H1 (cell line): ENCODE data around the gene TSHB. TPM values are rescaled to one million over a fixed set of nuclear protein-coding genes. Genes with fewer than 3 reads are reported as not detected.

ENCODE experiments used
- CTCF ChIA-PET: fragments of 300-600 bp; sonication (Branson Sonifier 250); formaldehyde crosslinking; loops from one replicate; lab custom pipeline; 2021; ENCODE audit not compliant: partially characterized antibody; lab: Charles Lee
- POLR2A ChIA-PET: fragments of 300-600 bp; sonication (Branson Sonifier 250); formaldehyde crosslinking; loops from one replicate; lab custom pipeline; 2021; ENCODE audit warnings: inconsistent platforms; ENCODE audit not compliant: partially characterized antibody; lab: Charles Lee
- DNase-seq, 2 experiments: peaks; one replicate each; pipeline versions ENCODE4 v3.0.0 to v3.0.0-alpha.2; 2010 to 2022; ENCODE audit warnings: low spot score in 2 of 2, low read depth in 1 of 2, mixed read lengths in 1 of 2
- FAIRE-seq: peaks from 2 replicates; lab custom pipeline; 2011; peaks lifted over from hg19 to GRCh38; lab: Jason Lieb, UNC
- H2AFZ ChIP-seq: 2 replicates; pipeline ENCODE4 v1.8.1; 2012; ENCODE audit warnings: low read length, inconsistent platforms
- H2AK5ac ChIP-seq: 2 replicates; pipeline ENCODE4 v1.6.1; 2013; ENCODE audit warnings: low read depth, low read length
- H2BK120ac ChIP-seq: replicated peaks from 2 replicates; pipeline ENCODE3; 2013; ENCODE audit warnings: low read depth, low read length, inconsistent platforms
- H2BK12ac ChIP-seq: 2 replicates; pipeline ENCODE4 v1.6.1; 2013; ENCODE audit warnings: low read depth, low read length
- H2BK15ac ChIP-seq: 2 replicates; pipeline ENCODE4 v1.6.1; 2013; ENCODE audit warnings: low read length
- H2BK20ac ChIP-seq: 2 replicates; pipeline ENCODE4 v1.6.1; 2013; ENCODE audit warnings: low read length
- H2BK5ac ChIP-seq: 2 replicates; pipeline ENCODE4 v1.6.1; 2013; ENCODE audit warnings: low read depth, low read length
- H3K14ac ChIP-seq: 2 replicates; pipeline ENCODE4 v1.6.1; 2013; ENCODE audit warnings: inconsistent platforms; ENCODE audit not compliant: insufficient read length
- H3K18ac ChIP-seq: 2 replicates; pipeline ENCODE4 v1.6.1; 2013; ENCODE audit warnings: low read length; ENCODE audit errors: extremely low read depth
- H3K23ac ChIP-seq: 2 replicates; pipeline ENCODE4 v1.6.1; 2013; ENCODE audit warnings: inconsistent platforms; ENCODE audit not compliant: insufficient read length
- H3K23me2 ChIP-seq: 2 replicates; pipeline ENCODE4 v1.6.1; 2013; ENCODE audit warnings: low read depth, low read length
- H3K27ac ChIP-seq: 2 replicates; pipeline ENCODE4 v1.6.1; 2011; ENCODE audit warnings: low read depth, low read length, inconsistent platforms
- H3K27me3 ChIP-seq, 4 experiments: replicated peaks in 1 of 4; 1 replicate in 1 of 4; 2 replicates in 3 of 4; pipeline versions ENCODE4 v1.6.1 to v1.8.1; 2011 to 2013; ENCODE audit warnings: low read length in 3 of 4, mild to moderate bottlenecking in 3 of 4, inconsistent platforms in 2 of 4, mixed read lengths in 2 of 4, moderate library complexity in 1 of 4; ENCODE audit not compliant: control insufficient read depth in 3 of 4, insufficient read depth in 3 of 4; ENCODE audit errors: extremely low read depth in 1 of 4
- H3K36me3 ChIP-seq, 4 experiments: 2 replicates each; pipeline versions ENCODE4 v1.6.1 to v1.8.1; 2011 to 2013; ENCODE audit warnings: mild to moderate bottlenecking in 4 of 4, low read length in 3 of 4, moderate library complexity in 2 of 4, control low read depth in 1 of 4, inconsistent platforms in 1 of 4; ENCODE audit not compliant: insufficient read depth in 4 of 4, control insufficient read depth in 2 of 4
- H3K4ac ChIP-seq: replicated peaks from 2 replicates; pipeline ENCODE3; 2013; ENCODE audit warnings: low read length, low read depth, mixed read lengths, inconsistent platforms; ENCODE audit not compliant: insufficient read length
- H3K4me1 ChIP-seq, 4 experiments: replicated peaks in 1 of 4; 1 replicate in 1 of 4; 2 replicates in 3 of 4; pipeline versions ENCODE4 v1.6.1 to v1.8.1; 2011 to 2013; ENCODE audit warnings: low read length in 3 of 4, inconsistent platforms in 2 of 4, mixed read lengths in 1 of 4; ENCODE audit not compliant: insufficient read depth in 4 of 4, control insufficient read depth in 3 of 4
- H3K4me2 ChIP-seq, 2 experiments: 2 replicates each; pipeline versions ENCODE4 v1.6.1 to v1.8.1; 2011 to 2013; ENCODE audit warnings: low read depth in 2 of 2, low read length in 2 of 2, control low read depth in 1 of 2, inconsistent platforms in 1 of 2, mild to moderate bottlenecking in 1 of 2; ENCODE audit not compliant: insufficient read depth in 1 of 2
- H3K4me3 ChIP-seq, 4 experiments: fragments of 200-600, 300-600 bp in 1 of 4; sonication (generic), shearing (Covaris generic), sonication (Bioruptor Twin) in 1 of 4; 2 replicates each; pipeline versions ENCODE4 v1.5.1 to v1.8.1; 2011 to 2016; ENCODE audit warnings: low read length in 4 of 4, low read depth in 3 of 4, control low read depth in 2 of 4, inconsistent platforms in 2 of 4, mild to moderate bottlenecking in 2 of 4, mixed read lengths in 1 of 4, moderate library complexity in 1 of 4; ENCODE audit not compliant: insufficient read depth in 2 of 4; ENCODE audit errors: extremely low read depth in 1 of 4
- H3K56ac ChIP-seq: replicated peaks from 2 replicates; pipeline ENCODE3; 2013; ENCODE audit warnings: low read depth, mild to moderate bottlenecking, mixed read lengths, low read length, inconsistent platforms; ENCODE audit not compliant: insufficient read length
- H3K79me1 ChIP-seq: 2 replicates; pipeline ENCODE4 v1.6.1; 2013; ENCODE audit warnings: low read depth, low read length, control low read depth
- H3K79me2 ChIP-seq, 2 experiments: 2 replicates each; pipeline versions ENCODE4 v1.6.1 to v1.8.1; 2012 to 2013; ENCODE audit warnings: low read length in 2 of 2, mild to moderate bottlenecking in 2 of 2, inconsistent platforms in 1 of 2; ENCODE audit not compliant: insufficient read depth in 2 of 2, control insufficient read depth in 1 of 2
- H3K9ac ChIP-seq, 4 experiments: replicated peaks in 1 of 4; 1 replicate in 1 of 4; 2 replicates in 3 of 4; pipeline versions ENCODE4 v1.6.1 to v1.8.1; 2011 to 2013; ENCODE audit warnings: low read depth in 3 of 4, low read length in 3 of 4, control low read depth in 2 of 4, mild to moderate bottlenecking in 2 of 4, moderate library complexity in 2 of 4, inconsistent platforms in 1 of 4; ENCODE audit errors: extremely low read depth in 1 of 4
- H3K9me3 ChIP-seq, 2 experiments: 2 replicates each; pipeline versions ENCODE4 v1.6.1 to v1.8.1; 2012 to 2013; ENCODE audit warnings: mild to moderate bottlenecking in 2 of 2, moderate library complexity in 2 of 2, control low read depth in 1 of 2, inconsistent platforms in 1 of 2, low read depth in 1 of 2, low read length in 1 of 2, mixed read lengths in 1 of 2; ENCODE audit not compliant: insufficient read depth in 2 of 2
- H4K20me1 ChIP-seq, 2 experiments: replicated peaks in 1 of 2; 2 replicates each; pipeline versions ENCODE3 to v1.8.1; 2011 to 2013; ENCODE audit warnings: inconsistent platforms in 2 of 2, low read length in 2 of 2, mild to moderate bottlenecking in 1 of 2; ENCODE audit not compliant: insufficient read depth in 2 of 2, control insufficient read depth in 1 of 2
- H4K5ac ChIP-seq: 2 replicates; pipeline ENCODE4 v1.6.1; 2013; ENCODE audit warnings: low read length, low read depth, mixed read lengths, inconsistent platforms; ENCODE audit not compliant: insufficient read length
- H4K8ac ChIP-seq: 2 replicates; pipeline ENCODE4 v1.8.0; 2013; ENCODE audit warnings: mild to moderate bottlenecking, moderate library complexity, low read length, inconsistent platforms; ENCODE audit not compliant: insufficient read depth; ENCODE audit errors: extremely low read depth
- H4K91ac ChIP-seq: replicated peaks from 2 replicates; pipeline ENCODE3; 2013; ENCODE audit warnings: low read length, mixed read lengths, inconsistent platforms; ENCODE audit not compliant: insufficient read length
- EGR1 ChIP-seq: IDR thresholded peaks from 2 replicates; pipeline ENCODE4 v1.6.1; 2011; ENCODE audit warnings: low read depth, low read length, borderline replicate concordance
- SIN3A ChIP-seq, 2 experiments: IDR thresholded peaks in 1 of 2; conservative IDR thresholded peaks in 1 of 2; 2 replicates each; pipeline ENCODE4 v1.6.1; 2011 to 2012; ENCODE audit warnings: low read length in 2 of 2, improper control_type of control experiment in 1 of 2, low read depth in 1 of 2, mild to moderate bottlenecking in 1 of 2
- SIX5 ChIP-seq: IDR thresholded peaks from 2 replicates; pipeline ENCODE4 v1.6.1; 2011; ENCODE audit warnings: mild to moderate bottlenecking, low read depth, low read length
- TCF12 ChIP-seq: IDR thresholded peaks from 2 replicates; pipeline ENCODE4 v1.6.1; 2011; ENCODE audit warnings: low read depth, mild to moderate bottlenecking, low read length
- TEAD4 ChIP-seq: IDR thresholded peaks from 2 replicates; pipeline ENCODE4 v1.6.1; 2012; ENCODE audit warnings: low read depth, low read length, inconsistent platforms, mixed read lengths
- WGBS, 2 experiments: shearing (Covaris generic) in 1 of 2; methylation state at CpG; one replicate each; pipeline versions ENCODE4 v1.1.6 to v1.1.7; 2013 to 2015; ENCODE audit warnings: low lambda C conversion rate in 2 of 2, mixed read lengths in 2 of 2, inconsistent platforms in 1 of 2, low coverage in 1 of 2, missing lambda C conversion rate in 1 of 2; ENCODE audit not compliant: insufficient replicate concordance in 2 of 2, insufficient coverage in 1 of 2, insufficient read length in 1 of 2; ENCODE audit errors: extremely low coverage in 1 of 2, missing lambda C conversion rate in 1 of 2; 5-methylcytosine and 5-hydroxymethylcytosine counted together
- polyA plus RNA-seq, 7 experiments: library from polyadenylated mRNA; depleted of rRNA in 3 of 7; stranded (reverse) in 5 of 7; unstranded in 2 of 7; fragments of >200 nt in 5 of 7; fragments of 200-250 nt in 2 of 7; gene quantifications; 1 replicate in 5 of 7; 2 replicates in 1 of 7; 4 replicates in 1 of 7; pipeline versions ENCODE4 v1.2.1 to v1.2.3, GENCODE V29; 2011 to 2013; ENCODE audit warnings: missing spikeins in 2 of 7, mixed read lengths in 2 of 7
- total RNA-seq: library from RNA; stranded (reverse); fragmentation: NEBNext Ultra II Directional; extraction: Animal tissue kit (Norgen Biotek cat#: 25700); gene quantifications from 2 replicates; pipeline ENCODE4 v1.2.1, GENCODE V29; 2021

Gene TSHB
- total and polyA plus RNA-seq, 2 of the 8 experiments (the other 6 are each of a cell fraction or from before 2014, with no cell fraction given) = not detected

DNA sequence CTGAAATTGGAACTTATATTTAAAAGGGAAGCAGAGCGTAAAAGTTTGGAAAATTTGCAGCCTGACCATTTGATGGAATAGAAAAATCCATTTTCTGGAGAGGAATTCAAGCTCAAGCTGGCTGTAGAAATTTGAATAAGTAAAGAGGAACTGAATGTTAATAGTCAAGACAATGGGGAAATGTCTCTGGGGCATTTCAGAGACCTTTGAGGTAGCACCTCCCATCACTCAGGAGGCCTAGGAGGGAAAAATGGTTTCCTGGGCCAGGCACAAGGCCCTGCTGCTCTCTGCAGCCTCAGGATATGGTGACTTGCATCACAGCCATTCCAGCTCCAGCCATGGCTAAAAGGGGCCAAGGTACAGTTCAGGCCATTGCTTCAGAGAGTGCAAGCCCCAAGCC, 17.6 kb upstream of the TSHB start:
- Histone ChIP-seq H2AFZ (no peak overlapping the region), H3K4me2 (no peak overlapping the region), H3K27ac (no peak overlapping the region), H3K27me3 (no peaks in the 10 kb centered on the region), H2BK20ac (no peak overlapping the region), H4K20me1 (no peaks in the 10 kb centered on the region), H3K9ac (no peak overlapping the region), H2AK5ac (no peak overlapping the region), H3K9me3 (no peaks in the 10 kb centered on the region), H3K4me3 (no peak overlapping the region), H4K8ac (no peak overlapping the region; the same call in 1 of the 2 replicates), H3K56ac (no peak overlapping the region), H2BK12ac (no peak overlapping the region), H3K36me3 (no peaks in the 10 kb centered on the region), H4K5ac (no peak overlapping the region), H2BK15ac (no peak overlapping the region)
- POLR2A ChIA-PET = no interaction called here
- DNase-seq = no peak
- WGBS, 2 experiments = 100% methylated on average over 1 of the region's 1 CpG; no CpG with 5 or more reads in 1 of the 2 experiments
- no peak for TF ChIP-seq SIN3A (conservative IDR thresholded peaks at IDR 0.05 in 1 of 2, IDR thresholded peaks at IDR 0.05 in 1 of 2; ENCODE audit: low read depth in 1 of 2, low read length in 2 of 2)
- no peak for TF ChIP-seq TCF12
- no peak for TF ChIP-seq SIX5
- TF ChIP-seq TEAD4 = no peak
- no peak for TF ChIP-seq EGR1
- TF ChIP-seq, all 59 proteins: peak for 0
- Histone ChIP-seq H2BK5ac (no peak overlapping the region), H2BK120ac (no peak overlapping the region), H3K79me2 (no peaks in the 10 kb centered on the region), H3K23ac (no peak overlapping the region), H3K4me1 (no peaks in the 10 kb centered on the region), H3K4ac (no peak overlapping the region), H3K79me1 (no peaks in the 10 kb centered on the region), H3K23me2 (no peaks in the 10 kb centered on the region), H3K18ac (no peak overlapping the region), H4K91ac (no peak overlapping the region), H3K14ac (no peak overlapping the region)
- CTCF ChIA-PET = interaction anchor here (0.6 to 2.9 kb wide), 4 partner anchors 13 to 642 kb away, joined by 3 to 8 read pairs (median 4); no protein-coding TSS in a partner anchor
- FAIRE-seq = no peak
